Parathyroid adenoma (tissue), 2 donors: ENCODE results near the gene ABCA8.
"Not testable (repeated sequence)": the region's sequence is repeated elsewhere in the genome, so short reads cannot be mapped to it uniquely, and the experiment has no call there.

ENCODE experiments used
- H2AFZ ChIP-seq: fragments of 300-600 bp; sonication (generic); one replicate; pipeline ENCODE4 v1.7.0; 2017; ENCODE audit warnings: antibody characterized with exemption, mild to moderate bottlenecking
- H3K27ac ChIP-seq: fragments of 300-600 bp; sonication (generic); one replicate; pipeline ENCODE4 v1.7.0; 2017
- H3K27me3 ChIP-seq: fragments of 300-600 bp; sonication (generic); one replicate; pipeline ENCODE4 v1.7.0; 2017; ENCODE audit warnings: low read length; ENCODE audit not compliant: control insufficient read depth, insufficient read depth
- H3K36me3 ChIP-seq: fragments of 300-600 bp; sonication (generic); one replicate; pipeline ENCODE4 v1.7.0; 2017; ENCODE audit warnings: low read length; ENCODE audit not compliant: control insufficient read depth, insufficient read depth
- H3K4me1 ChIP-seq: fragments of 300-600 bp; sonication (generic); one replicate; pipeline ENCODE4 v1.7.0; 2017; ENCODE audit warnings: control low read depth
- H3K4me2 ChIP-seq: fragments of 300-600 bp; sonication (generic); one replicate; pipeline ENCODE4 v1.7.0; 2017; ENCODE audit warnings: low read length
- H3K4me3 ChIP-seq: fragments of 300-600 bp; sonication (generic); one replicate; pipeline ENCODE4 v1.7.0; 2017; ENCODE audit warnings: low read depth, low read length
- H3K79me2 ChIP-seq: fragments of 300-600 bp; sonication (generic); one replicate; pipeline ENCODE4 v1.7.0; 2017; ENCODE audit warnings: control low read depth
- H3K9ac ChIP-seq: fragments of 300-600 bp; sonication (generic); one replicate; pipeline ENCODE4 v1.7.0; 2017; ENCODE audit warnings: mild to moderate bottlenecking
- H3K9me3 ChIP-seq: fragments of 300-600 bp; sonication (generic); one replicate; pipeline ENCODE4 v1.7.0; 2017; ENCODE audit warnings: low read length; ENCODE audit not compliant: control insufficient read depth
- TF ChIP-seq, protein P1 (sequence below): fragments of 300-600 bp; sonication (generic); IDR thresholded peaks from one replicate; pipeline ENCODE4 v1.7.0; 2017; ENCODE audit warnings: antibody characterized with exemption, mild to moderate bottlenecking
- donor health status: primary hyperparathyroidism.

ABCA8 gene

DNA sequence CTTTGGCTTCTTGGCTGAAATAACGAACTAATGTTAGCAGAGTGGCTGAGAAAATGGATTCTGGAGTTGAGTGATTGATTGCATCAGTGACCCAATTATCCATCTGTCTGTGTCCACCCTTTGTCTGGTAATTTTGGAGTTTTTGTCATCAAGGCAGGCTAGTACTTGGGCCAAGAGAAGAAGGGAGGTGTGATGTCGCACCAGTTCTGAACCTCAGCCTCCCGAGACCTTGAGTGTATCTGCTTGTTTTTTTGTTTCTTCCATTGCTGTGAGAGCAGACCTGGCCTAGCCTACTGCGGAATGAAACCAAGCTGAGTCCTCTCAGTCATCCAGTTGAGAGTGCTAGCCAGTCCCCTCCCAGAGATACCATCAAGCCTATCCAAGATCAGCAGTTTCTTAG is 4.5 kb downstream of the ABCA8 start:
- Histone ChIP-seq H3K79me2 (no peaks in the 10 kb centered on the region), H3K36me3 (no peaks in the 10 kb centered on the region), H3K27me3 (no peaks in the 10 kb centered on the region), H3K4me1 (no peaks in the 10 kb centered on the region), H3K9ac (no peak overlapping the region), H3K4me2 (no peak overlapping the region), H3K27ac (no peak overlapping the region), H3K4me3 (no peak overlapping the region), H2AFZ (no peak overlapping the region), H3K9me3 (no peaks in the 10 kb centered on the region)
- TF ChIP-seq, protein P1, sequence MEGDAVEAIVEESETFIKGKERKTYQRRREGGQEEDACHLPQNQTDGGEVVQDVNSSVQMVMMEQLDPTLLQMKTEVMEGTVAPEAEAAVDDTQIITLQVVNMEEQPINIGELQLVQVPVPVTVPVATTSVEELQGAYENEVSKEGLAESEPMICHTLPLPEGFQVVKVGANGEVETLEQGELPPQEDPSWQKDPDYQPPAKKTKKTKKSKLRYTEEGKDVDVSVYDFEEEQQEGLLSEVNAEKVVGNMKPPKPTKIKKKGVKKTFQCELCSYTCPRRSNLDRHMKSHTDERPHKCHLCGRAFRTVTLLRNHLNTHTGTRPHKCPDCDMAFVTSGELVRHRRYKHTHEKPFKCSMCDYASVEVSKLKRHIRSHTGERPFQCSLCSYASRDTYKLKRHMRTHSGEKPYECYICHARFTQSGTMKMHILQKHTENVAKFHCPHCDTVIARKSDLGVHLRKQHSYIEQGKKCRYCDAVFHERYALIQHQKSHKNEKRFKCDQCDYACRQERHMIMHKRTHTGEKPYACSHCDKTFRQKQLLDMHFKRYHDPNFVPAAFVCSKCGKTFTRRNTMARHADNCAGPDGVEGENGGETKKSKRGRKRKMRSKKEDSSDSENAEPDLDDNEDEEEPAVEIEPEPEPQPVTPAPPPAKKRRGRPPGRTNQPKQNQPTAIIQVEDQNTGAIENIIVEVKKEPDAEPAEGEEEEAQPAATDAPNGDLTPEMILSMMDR, result no peak

DNA sequence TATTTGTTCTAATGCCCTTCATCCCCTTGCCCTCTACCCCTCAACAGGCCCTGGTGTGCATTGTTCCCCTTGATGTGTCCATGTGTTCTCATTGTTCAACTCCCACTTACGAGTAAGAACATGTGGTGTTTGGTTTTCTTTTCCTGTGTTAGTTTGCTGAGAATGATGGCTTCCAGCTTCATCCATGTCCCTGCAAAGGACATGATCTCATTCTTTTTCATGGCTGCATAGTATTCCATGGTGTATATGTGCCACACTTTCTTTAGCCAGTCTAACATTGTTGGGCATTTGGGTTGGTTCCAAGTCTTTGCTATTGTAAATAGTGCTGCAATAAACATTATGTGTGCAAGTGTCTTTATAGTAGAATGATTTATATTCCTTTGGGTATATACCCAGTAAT is 7.3 kb downstream of the ABCA8 start:
- not testable (repeated sequence) for H3K27me3 ChIP-seq, H3K4me2 ChIP-seq, H3K4me1 ChIP-seq, H3K27ac ChIP-seq, H3K9ac ChIP-seq, H3K79me2 ChIP-seq, H2AFZ ChIP-seq, H3K9me3 ChIP-seq, H3K36me3 ChIP-seq, H3K4me3 ChIP-seq

DNA sequence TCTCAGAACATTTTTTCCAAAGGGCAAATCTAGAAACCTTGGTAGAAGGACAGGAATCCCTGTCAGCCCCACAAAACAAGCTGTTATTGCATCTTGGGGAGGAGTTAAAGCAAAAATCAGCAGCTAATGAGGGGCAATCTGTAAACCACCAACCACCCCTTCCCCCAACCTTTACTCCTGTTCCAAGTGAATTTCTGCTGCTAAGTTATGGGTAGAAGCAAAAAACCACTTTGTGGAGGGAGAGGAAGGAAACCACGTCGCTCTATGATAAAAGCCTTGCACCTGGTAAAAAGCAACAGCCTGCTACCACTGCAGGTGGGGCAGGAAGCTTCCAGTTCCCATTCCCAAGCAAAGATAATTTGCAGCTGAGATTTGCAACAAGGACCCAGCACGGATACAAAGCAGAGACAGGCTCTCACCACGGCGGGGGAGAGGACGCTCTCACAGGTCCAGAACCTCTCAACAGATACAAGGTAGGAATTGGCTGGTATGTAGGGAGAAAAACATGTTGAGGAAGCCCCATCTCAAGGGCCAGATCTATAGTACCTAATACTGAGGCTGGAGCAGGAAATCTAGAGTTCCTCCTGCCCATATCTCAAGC is 10.7 kb downstream of the ABCA8 start:
- Histone ChIP-seq H3K27ac (no peak overlapping the region), H3K9me3 (no peaks in the 10 kb centered on the region), H3K4me1 (no peaks in the 10 kb centered on the region), H3K4me2 (no peak overlapping the region), H2AFZ (no peak overlapping the region), H3K79me2 (no peaks in the 10 kb centered on the region), H3K4me3 (no peak overlapping the region), H3K36me3 (no peaks in the 10 kb centered on the region), H3K27me3 (no peaks in the 10 kb centered on the region), H3K9ac (no peak overlapping the region)
- TF ChIP-seq, protein P1, result no peak

DNA sequence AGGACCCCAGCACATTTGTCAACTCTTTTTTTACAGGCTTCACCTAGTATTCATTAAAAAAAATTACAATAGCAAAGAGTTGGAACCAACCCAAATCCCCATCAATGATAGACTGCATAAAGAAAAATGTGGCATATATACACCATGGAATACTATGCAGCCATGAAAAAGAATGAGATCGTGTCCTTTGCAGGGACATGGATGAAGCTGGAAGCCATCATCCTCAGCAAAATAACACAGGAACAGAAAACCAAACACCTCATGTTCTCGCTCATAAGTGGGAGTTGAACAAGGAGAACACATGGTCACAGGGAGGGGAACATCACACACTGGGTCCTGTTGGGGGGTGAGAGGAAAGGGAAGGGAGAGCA is 11.4 kb downstream of the ABCA8 start:
- not testable (repeated sequence) for H3K79me2 ChIP-seq, H3K4me3 ChIP-seq, H3K9ac ChIP-seq, H3K27me3 ChIP-seq, H3K4me2 ChIP-seq, H3K4me1 ChIP-seq, H3K27ac ChIP-seq, H3K9me3 ChIP-seq, H3K36me3 ChIP-seq, H2AFZ ChIP-seq

DNA sequence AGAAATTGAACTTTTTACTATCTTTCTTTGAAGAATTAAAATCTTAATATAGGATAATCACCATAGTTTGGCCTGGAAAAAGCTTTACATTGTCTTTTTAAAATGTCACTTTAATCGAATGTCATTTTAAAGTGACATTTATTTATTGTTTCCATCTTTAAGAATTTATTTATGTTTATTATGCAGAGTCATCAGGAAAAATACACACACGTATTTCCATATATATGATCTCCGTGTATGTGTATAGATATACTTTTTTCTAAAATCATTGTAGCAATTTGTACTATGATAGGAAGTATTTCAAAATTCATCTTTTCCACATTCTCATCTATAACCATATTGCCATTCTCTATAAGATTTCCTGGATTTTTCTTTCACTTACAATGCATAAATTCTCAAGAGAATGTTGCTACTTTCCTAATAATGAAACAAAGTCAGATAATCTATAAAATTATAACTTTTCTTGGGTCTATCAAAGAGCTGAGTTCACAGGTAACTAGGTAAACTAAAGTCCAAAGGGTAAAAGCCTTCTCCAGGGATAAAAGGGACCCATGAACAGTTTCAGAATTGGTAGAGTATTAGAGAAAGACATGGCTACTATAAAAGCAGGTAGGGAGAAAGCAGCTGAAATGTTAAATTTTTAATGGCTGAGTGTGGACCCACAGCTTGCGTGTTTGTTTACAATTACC is 11.9 kb downstream of the ABCA8 start:
- Histone ChIP-seq H3K36me3 (no peaks in the 10 kb centered on the region), H3K4me3 (no peak overlapping the region), H3K4me1 (no peaks in the 10 kb centered on the region), H2AFZ (no peak overlapping the region), H3K4me2 (no peak overlapping the region), H3K9ac (no peak overlapping the region), H3K79me2 (no peaks in the 10 kb centered on the region), H3K9me3 (no peaks in the 10 kb centered on the region), H3K27ac (no peak overlapping the region), H3K27me3 (no peaks in the 10 kb centered on the region)
- TF ChIP-seq, protein P1, result no peak

DNA sequence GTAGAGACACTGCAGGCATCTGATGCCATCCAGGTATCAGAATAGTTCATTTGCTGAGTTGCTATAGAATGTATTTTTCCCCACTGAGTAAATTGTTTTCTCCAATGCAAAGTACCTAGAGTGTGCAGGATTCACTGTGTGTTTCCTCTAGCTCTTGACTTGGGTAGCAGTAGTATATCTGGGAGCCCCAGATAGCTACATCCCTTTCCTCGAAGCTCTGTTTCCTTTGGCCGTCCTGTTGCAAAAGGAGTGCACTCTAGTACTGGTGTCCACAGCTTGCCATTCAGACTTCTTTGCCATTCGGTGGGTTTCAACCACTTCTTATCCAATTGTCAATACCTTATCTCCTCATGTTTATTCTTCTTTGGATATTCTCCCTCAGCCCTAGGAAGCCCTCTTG is 12.8 kb downstream of the ABCA8 start:
- Histone ChIP-seq H3K36me3 (no peaks in the 10 kb centered on the region), H3K27me3 (no peaks in the 10 kb centered on the region), H3K4me1 (no peaks in the 10 kb centered on the region), H3K9ac (no peak overlapping the region), H3K27ac (no peak overlapping the region), H3K9me3 (no peaks in the 10 kb centered on the region), H3K4me2 (no peak overlapping the region), H3K79me2 (no peaks in the 10 kb centered on the region), H3K4me3 (no peak overlapping the region), H2AFZ (no peak overlapping the region)
- TF ChIP-seq, protein P1, result no peak
